ENCODE data around the gene MAN1A1.

Gene MAN1A1

GRCh38 chr6:119345114-119345513 lies 4.4 kb downstream of the MAN1A1 start:
- no peak for DNase-seq

GRCh38 chr6:119344306-119344705 lies 5.3 kb downstream of the MAN1A1 start:
- no peak for DNase-seq

- DNase-seq: no peak
Measured at GRCh38 chr6:119343573-119344146, 5.9 kb downstream of the MAN1A1 start.

DNA sequence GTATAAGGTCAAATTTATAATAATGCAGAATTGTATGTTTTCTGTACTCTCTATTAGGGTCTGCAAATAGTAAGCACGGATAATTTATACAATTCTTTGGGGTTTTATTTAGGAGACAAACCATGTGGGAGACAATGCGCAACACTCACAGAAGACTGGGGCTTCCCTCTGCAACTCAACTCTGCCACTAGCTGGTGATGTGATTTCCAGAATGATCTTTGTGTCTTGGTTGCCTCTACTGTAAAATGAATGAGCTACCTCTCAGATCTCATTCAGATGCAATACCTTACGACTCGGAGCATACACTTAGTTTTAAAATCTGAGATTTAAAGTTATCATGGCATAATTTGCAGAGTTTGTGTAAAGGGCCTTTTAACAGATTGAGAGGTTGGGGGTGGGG lies 6.4 kb downstream of the MAN1A1 start:
- no peak for DNase-seq

DNA sequence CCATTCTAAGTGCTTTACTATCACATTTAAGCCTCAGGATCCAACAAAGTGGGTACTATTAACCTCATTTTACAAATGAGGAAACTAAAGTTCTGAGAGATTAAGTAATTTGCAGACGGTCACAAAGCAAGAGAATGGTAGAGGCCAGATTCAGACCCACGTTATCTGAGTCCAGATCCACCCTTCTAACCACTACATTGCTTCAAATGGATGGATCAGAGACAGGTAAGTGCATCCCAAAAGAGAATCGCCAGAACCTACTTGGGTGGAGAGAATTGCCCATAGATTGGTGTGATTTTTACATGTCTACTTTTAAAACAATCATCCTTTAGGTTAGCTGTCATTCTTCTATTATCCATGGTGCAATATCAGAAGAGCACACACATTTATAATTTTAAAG lies 7.1 kb downstream of the MAN1A1 start:
- DNase-seq: peak in 1 of 2 experiments; percentile 8

GRCh38 chr6:119340796-119341487 lies 8.6 kb downstream of the MAN1A1 start:
- no peak for DNase-seq

GRCh38 chr6:119339941-119340456 lies 9.6 kb downstream of the MAN1A1 start:
- peak; percentile 57 to 79 for DNase-seq

DNA sequence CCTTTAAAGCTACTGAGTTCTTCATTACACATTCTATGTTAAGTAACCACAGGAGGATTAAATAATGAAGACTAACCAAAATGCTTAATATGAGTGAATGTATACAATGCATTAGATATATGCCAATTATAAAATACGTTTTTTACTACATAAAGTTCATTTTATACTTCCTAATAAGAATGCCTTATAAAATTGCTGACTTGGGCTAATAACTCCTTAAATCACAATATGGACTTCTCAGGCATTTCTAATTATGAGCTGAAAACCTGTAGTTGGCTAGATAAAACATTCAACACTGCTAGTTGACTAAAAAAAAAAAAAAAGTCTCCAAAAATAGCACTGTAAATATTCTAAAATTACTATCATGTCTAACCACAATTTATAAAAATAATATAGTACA lies 11.8 kb downstream of the MAN1A1 start:
- DNase-seq: no peak

- no peak for DNase-seq
Measured at GRCh38 chr6:119337252-119337651, 12.3 kb downstream of the MAN1A1 start.

- peak; percentile 24 to 47 for DNase-seq
Measured at GRCh38 chr6:119334535-119335264, 14.9 kb downstream of the MAN1A1 start.

- no peak for DNase-seq
Measured at GRCh38 chr6:119333707-119334295, 15.8 kb downstream of the MAN1A1 start.

- DNase-seq: no peak
Measured at GRCh38 chr6:119333063-119333609, 16.4 kb downstream of the MAN1A1 start.

DNA sequence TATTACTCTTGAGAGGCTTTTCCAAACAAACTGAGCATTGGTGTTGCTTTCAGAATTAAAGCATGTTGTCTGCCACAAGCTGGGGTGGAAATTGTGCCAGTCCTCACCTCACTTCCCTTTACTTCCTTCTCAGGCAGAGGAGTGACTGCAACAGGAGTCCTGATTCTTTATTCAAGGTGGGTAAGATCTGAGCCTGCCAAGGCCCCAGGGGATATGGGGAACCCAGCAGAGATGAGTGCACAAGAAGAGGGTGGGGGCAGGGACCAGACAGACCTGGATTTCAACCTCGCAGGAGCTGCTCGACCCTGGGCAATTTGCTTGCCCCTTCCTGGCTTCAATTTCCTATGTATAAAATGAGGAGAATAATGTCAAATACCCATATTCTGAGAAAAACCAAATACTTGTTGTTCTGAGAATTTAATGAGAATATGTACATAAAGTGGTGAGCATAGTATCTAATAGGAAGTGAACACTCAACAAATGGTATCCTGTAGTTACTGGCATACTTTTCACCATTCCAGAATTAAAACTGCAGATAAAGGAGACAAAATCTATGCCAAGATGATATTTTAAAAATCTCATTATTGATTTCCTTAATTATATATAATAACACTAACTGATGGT lies 17.8 kb downstream of the MAN1A1 start:
- DNase-seq: no peak

GRCh38 chr6:119330520-119331113 lies 18.9 kb downstream of the MAN1A1 start:
- DNase-seq: no peak

- DNase-seq: no peak
Measured at GRCh38 chr6:119329794-119330180, 19.8 kb downstream of the MAN1A1 start.

DNA sequence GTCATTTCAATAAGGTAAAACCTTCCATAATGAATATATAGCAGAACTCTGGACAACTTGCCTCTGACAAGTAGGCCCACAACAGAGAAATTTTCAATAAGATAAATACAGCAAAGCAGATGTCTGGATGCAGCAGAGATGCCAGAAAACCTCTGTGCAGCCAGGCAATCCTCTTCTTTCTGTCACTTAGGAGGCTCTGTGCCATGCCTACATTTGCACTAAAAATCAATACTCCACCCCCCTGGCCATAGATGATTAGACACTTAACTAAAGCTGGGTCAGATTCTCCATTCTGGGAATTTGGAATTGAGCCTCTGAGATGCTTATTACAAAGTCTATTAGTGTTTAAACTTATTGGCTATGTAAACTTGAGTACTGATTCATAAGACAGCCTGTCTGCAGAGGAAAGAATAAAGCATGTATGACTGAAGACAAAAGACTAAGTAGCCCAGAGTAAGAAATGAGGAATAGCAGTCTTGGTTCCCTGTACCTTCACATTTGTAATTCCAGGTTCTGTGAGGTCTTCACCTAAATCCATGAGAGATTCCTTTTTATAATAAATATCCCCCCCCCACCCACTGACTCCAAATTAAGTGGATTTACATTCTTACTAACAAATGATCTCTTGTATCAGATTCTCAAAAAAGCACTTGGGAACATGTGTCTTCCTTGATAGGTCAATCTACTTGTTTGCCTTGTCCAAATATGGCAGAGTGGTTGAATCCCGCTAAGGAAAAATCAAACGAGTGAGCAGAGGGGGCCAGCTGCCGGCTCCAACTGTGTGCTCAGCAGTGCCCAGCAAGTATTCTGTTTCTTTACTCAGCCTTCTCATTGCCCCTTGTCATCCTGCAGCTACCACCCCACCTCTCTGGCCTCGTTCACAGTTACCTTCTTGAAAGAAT lies 20.4 kb downstream of the MAN1A1 start:
- DNase-seq: no peak

GRCh38 chr6:119328254-119328653 lies 21.3 kb downstream of the MAN1A1 start:
- DNase-seq: no peak

- DNase-seq: no peak
Measured at GRCh38 chr6:119327810-119328209, 21.8 kb downstream of the MAN1A1 start.

DNA sequence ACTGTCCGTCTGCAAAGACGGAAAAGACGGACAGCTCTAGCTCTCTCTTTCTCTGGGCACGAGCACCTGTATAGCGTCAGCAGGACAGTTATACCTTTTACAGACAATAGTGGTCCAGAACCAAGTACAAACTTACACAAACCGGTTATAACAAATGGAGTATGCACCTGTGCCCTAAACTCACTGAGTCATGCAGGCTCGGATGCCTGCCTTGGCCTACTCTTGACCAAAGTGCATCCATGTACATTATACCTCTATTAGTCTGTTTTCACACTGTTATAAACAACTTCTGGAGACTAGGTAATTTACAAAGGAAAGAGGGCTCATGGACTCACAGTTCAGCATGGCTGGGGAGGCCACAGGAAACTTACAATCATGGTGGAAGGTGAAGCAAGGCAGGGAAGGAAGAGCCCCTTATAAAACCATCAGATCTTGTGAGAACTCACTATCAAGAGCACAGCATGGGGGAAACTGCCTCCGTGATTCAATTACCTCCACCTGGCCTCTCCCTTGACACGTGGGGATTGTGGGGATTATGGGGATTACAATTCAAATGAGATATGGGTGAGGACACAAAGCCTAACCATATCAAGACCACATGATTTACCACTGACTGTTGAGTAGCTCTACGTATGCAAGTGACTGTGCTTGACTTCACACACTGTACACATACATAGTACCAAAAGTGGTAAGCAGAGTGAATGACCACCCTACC lies 23.1 kb downstream of the MAN1A1 start:
- no peak for DNase-seq

DNA sequence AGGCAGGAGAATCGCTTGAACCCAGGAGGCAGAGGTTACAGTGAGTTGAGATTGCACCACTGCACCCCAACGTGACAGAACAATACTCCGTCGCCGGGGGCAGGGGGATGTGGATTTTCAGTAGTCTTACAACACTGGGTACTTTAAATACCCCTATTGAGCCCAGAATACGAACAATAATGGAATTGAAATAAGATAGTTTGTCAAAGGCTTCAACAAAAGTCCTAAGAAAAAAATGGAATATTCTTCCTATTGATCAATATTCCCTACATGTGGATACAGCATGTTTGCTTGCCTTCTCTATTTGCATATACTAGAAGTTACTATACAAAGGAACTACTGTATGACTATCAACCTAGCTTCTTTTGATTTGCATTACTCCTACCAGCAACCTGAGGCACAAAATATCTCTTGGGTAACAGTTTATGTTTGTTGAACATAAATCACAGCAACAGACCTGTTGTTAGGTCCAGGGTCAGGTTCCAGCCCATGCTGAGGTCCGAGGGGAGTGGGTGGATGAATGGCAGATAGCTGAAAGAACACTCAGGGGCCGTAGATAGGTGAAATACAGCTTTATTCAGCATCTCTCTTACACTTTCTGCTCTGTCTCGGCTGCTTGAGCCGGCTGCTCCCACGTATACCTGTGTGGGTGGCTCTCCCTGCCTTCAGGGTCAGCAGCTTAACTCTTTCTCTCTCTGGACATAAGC lies 23.8 kb downstream of the MAN1A1 start:
- no peak for DNase-seq
